Measurements from ENCODE around the gene ALDH3A1.
"Not testable (repeated sequence)": the region's sequence is repeated elsewhere in the genome, so short reads cannot be mapped to it uniquely, and the experiment has no call there.

Gene ALDH3A1

GRCh38 chr17:19747829-19748806 is at the start of gene ALDH3A1:
Gene ALDH3A1, minus strand, starts transcription at chr17:19748298. Its CDS starts 3,169 bp downstream, at chr17:19745129.
- no peak for DNase-seq

GRCh38 chr17:19796457-19796856 is 48.4 kb upstream of the ALDH3A1 start:
- DNase-seq = no peak

GRCh38 chr17:19791918-19792550 is 43.9 kb upstream of the ALDH3A1 start:
- DNase-seq = no peak

GRCh38 chr17:19787733-19788357 is 39.7 kb upstream of the ALDH3A1 start:
- DNase-seq = no peak

GRCh38 chr17:19785854-19786253 is 37.8 kb upstream of the ALDH3A1 start:
- DNase-seq = no peak

- no peak for DNase-seq
Measured at GRCh38 chr17:19781488-19782458, 33.7 kb upstream of the ALDH3A1 start.

GRCh38 chr17:19780846-19781245 is 32.7 kb upstream of the ALDH3A1 start:
- DNase-seq = no peak

GRCh38 chr17:19773534-19773933 is 25.4 kb upstream of the ALDH3A1 start:
- no peak for DNase-seq

GRCh38 chr17:19771971-19772630 is 24.0 kb upstream of the ALDH3A1 start:
- no peak for DNase-seq

GRCh38 chr17:19770985-19771735 is 23.1 kb upstream of the ALDH3A1 start:
- DNase-seq = no peak

- no peak for DNase-seq
Measured at GRCh38 chr17:19769946-19770652, 22.0 kb upstream of the ALDH3A1 start.

GRCh38 chr17:19768046-19768782 is 20.1 kb upstream of the ALDH3A1 start:
- DNase-seq = no peak

GRCh38 chr17:19766421-19767270 is 18.5 kb upstream of the ALDH3A1 start:
- no peak for DNase-seq

- DNase-seq = no peak
Measured at GRCh38 chr17:19766016-19766415, 17.9 kb upstream of the ALDH3A1 start.

GRCh38 chr17:19763991-19764390 is 15.9 kb upstream of the ALDH3A1 start:
- not testable (repeated sequence) for DNase-seq

GRCh38 chr17:19763416-19763815 is 15.3 kb upstream of the ALDH3A1 start:
- no peak for DNase-seq

GRCh38 chr17:19762515-19762961 is 14.4 kb upstream of the ALDH3A1 start:
- no peak for DNase-seq

- no peak for DNase-seq
Measured at GRCh38 chr17:19760746-19761145, 12.6 kb upstream of the ALDH3A1 start.

Measured in NCI-H1417 treated with DMSO at 0.1 percent for 48 hours (cell line).